ENCODE results near the gene TSPAN9. TPM values are rescaled to one million over a fixed set of nuclear protein-coding genes. Genes with fewer than 3 reads are reported as not detected.

TSPAN9 gene
- total and polyA plus RNA-seq, 2 donors from 2014 or later, result 62.4 to 81.6 TPM

- H3K9me3 ChIP-seq (ENCODE audit: control insufficient read depth in 2 of 3, insufficient read depth in 1 of 3, low read length in 3 of 3), result no peaks in the 10 kb centered on the region
- no peaks in the 10 kb centered on the region for H3K27me3 ChIP-seq (ENCODE audit: control insufficient read depth, insufficient read depth, low read length)
- FAIRE-seq, result no peak
- intact Hi-C loops (cut with DNase I), result no loop called here
- H3K4me3 ChIP-seq (ENCODE audit: low read length in 3 of 3), result no peak overlapping the region
- TF ChIP-seq, protein P1, sequence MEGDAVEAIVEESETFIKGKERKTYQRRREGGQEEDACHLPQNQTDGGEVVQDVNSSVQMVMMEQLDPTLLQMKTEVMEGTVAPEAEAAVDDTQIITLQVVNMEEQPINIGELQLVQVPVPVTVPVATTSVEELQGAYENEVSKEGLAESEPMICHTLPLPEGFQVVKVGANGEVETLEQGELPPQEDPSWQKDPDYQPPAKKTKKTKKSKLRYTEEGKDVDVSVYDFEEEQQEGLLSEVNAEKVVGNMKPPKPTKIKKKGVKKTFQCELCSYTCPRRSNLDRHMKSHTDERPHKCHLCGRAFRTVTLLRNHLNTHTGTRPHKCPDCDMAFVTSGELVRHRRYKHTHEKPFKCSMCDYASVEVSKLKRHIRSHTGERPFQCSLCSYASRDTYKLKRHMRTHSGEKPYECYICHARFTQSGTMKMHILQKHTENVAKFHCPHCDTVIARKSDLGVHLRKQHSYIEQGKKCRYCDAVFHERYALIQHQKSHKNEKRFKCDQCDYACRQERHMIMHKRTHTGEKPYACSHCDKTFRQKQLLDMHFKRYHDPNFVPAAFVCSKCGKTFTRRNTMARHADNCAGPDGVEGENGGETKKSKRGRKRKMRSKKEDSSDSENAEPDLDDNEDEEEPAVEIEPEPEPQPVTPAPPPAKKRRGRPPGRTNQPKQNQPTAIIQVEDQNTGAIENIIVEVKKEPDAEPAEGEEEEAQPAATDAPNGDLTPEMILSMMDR (IDR thresholded peaks at IDR 0.05; ENCODE audit: borderline replicate concordance, extremely low read depth, insufficient read depth), result no peak
- DNase-seq, result no peak
- no peak overlapping the region for H3K9ac ChIP-seq (ENCODE audit: low read length in 3 of 3)
- peaks cover 0 to 22% (median 20%) of the 10 kb centered on the region in 3 donors for H3K4me1 ChIP-seq (ENCODE audit: control insufficient read depth in 2 of 3, insufficient read depth in 2 of 3, low read depth in 1 of 3, low read length in 3 of 3)
- peaks cover 0 to 2% (median 0%) of the 10 kb centered on the region in 3 donors for H3K36me3 ChIP-seq (ENCODE audit: control insufficient read depth in 2 of 3, insufficient read depth in 3 of 3, low read length in 3 of 3)
- no peak overlapping the region for H3K27ac ChIP-seq (ENCODE audit: low read depth in 2 of 2, low read length in 2 of 2)
Observed at GRCh38 chr12:3158851-3159465, 81.8 kb downstream of the TSPAN9 start.

- intact Hi-C loops (cut with DNase I), result no loop called here
- Histone ChIP-seq H3K9me3 (ENCODE audit: control insufficient read depth in 2 of 3, insufficient read depth in 1 of 3, low read length in 3 of 3) (no peaks in the 10 kb centered on the region), H3K4me3 (ENCODE audit: low read length in 3 of 3) (no peak overlapping the region), H3K4me1 (ENCODE audit: control insufficient read depth in 2 of 3, insufficient read depth in 2 of 3, low read depth in 1 of 3, low read length in 3 of 3) (peaks cover 0 to 24% (median 17%) of the 10 kb centered on the region in 3 donors), H3K36me3 (ENCODE audit: control insufficient read depth in 2 of 3, insufficient read depth in 3 of 3, low read length in 3 of 3) (peaks cover 0 to 4% (median 0%) of the 10 kb centered on the region in 3 donors), H3K27me3 (ENCODE audit: control insufficient read depth, insufficient read depth, low read length) (no peaks in the 10 kb centered on the region), H3K9ac (ENCODE audit: low read length in 3 of 3) (no peak overlapping the region), H3K27ac (ENCODE audit: low read depth in 2 of 2, low read length in 2 of 2) (no peak overlapping the region)
- no peak for FAIRE-seq
- no peak for DNase-seq
- TF ChIP-seq, protein P1 (IDR thresholded peaks at IDR 0.05; ENCODE audit: borderline replicate concordance, extremely low read depth, insufficient read depth), result no peak
Observed at GRCh38 chr12:3160081-3160480, 82.9 kb downstream of the TSPAN9 start.

- Histone ChIP-seq H3K27me3 (ENCODE audit: control insufficient read depth, insufficient read depth, low read length) (no peaks in the 10 kb centered on the region), H3K27ac (ENCODE audit: low read depth in 2 of 2, low read length in 2 of 2) (no peak overlapping the region), H3K4me1 (ENCODE audit: control insufficient read depth in 2 of 3, insufficient read depth in 2 of 3, low read depth in 1 of 3, low read length in 3 of 3) (peaks cover 0 to 24% (median 14%) of the 10 kb centered on the region in 3 donors), H3K9ac (ENCODE audit: low read length in 3 of 3) (no peak overlapping the region), H3K4me3 (ENCODE audit: low read length in 3 of 3) (no peak overlapping the region), H3K9me3 (ENCODE audit: control insufficient read depth in 2 of 3, insufficient read depth in 1 of 3, low read length in 3 of 3) (no peaks in the 10 kb centered on the region), H3K36me3 (ENCODE audit: control insufficient read depth in 2 of 3, insufficient read depth in 3 of 3, low read length in 3 of 3) (peaks cover 0 to 4% (median 0%) of the 10 kb centered on the region in 3 donors)
- intact Hi-C loops (cut with DNase I), result no loop called here
- FAIRE-seq (no peak), DNase-seq (no peak)
- TF ChIP-seq, protein P1 (IDR thresholded peaks at IDR 0.05; ENCODE audit: borderline replicate concordance, extremely low read depth, insufficient read depth), result no peak
Observed at GRCh38 chr12:3161861-3162260, 84.7 kb downstream of the TSPAN9 start.
